ENCODE data around the gene TTC9. TPM values are rescaled to one million over a fixed set of nuclear protein-coding genes. Genes with fewer than 3 reads are reported as not detected.

The TTC9 gene
- total RNA-seq, 2 donors from 2014 or later = 1.6 to 2.6 TPM

DNA sequence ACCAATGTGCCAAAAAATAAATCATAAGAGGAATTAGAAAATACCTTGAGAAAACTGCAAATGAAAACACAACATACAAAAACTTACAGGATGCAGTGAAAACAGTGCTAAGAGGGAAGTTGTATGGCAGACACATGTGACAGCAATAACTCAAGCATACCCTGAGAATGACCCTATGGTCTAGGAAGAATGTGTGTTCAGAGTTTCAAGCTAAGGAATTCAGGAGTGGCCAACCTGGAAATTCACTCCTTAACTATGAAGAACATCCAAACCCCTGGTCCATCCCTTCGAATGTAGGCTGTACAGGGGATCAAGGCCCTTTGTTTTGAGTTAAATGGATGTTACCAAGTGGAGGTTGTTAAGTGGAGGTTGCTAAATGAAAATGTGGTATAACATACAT, 16.7 kb upstream of the TTC9 start:
- TF ChIP-seq POLR2A (IDR thresholded peaks at IDR 0.05) (no peak), CTCF (IDR thresholded peaks at IDR 0.05) (no peak)
- 33 to 46% methylated on average over 1 of the region's 1 CpG for WGBS, 2 donors
- H3K27me3 ChIP-seq = no peaks in the 10 kb centered on the region
- no peaks in the 10 kb centered on the region for H3K4me1 ChIP-seq
- H3K36me3 ChIP-seq (replicated peaks in 1 of 2; ENCODE audit: insufficient read depth in 1 of 2, low read depth in 2 of 2) = no peaks in the 10 kb centered on the region
- intact Hi-C loops (cut with DNase I) = loop anchor here (10.0 kb wide), 1 partner anchor 90 kb away; no protein-coding TSS in a partner anchor
- DNase-seq (no peak), ATAC-seq (no peak)
- H3K4me3 ChIP-seq = no peak overlapping the region
- H3K9me3 ChIP-seq = peaks cover 0 to 5% (median 0%) of the 10 kb centered on the region in 3 donors
- H3K27ac ChIP-seq = no peak overlapping the region

DNA sequence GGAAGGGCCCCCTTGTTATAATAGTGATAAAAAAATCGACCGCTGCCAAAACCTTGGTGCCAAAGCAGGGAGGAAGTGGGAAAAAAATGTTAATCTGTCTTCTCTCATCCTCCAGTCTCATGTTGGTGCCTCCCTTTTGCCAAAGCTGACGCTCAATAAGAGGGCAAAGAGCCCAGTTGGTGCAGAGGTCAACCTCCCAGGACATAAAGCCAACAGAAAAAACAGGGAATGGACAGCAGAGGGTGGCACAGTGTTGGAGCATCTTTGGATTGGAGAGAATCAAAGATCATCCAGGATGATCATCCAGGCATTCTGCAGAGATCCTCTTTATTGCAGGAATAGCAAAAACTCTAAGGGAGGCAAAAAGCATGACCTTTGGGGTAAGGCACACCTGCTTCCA, 9.8 kb upstream of the TTC9 start:
- intact Hi-C loops (cut with DNase I) = no loop called here
- H3K27me3 ChIP-seq = no peaks in the 10 kb centered on the region
- ATAC-seq = no peak

DNA sequence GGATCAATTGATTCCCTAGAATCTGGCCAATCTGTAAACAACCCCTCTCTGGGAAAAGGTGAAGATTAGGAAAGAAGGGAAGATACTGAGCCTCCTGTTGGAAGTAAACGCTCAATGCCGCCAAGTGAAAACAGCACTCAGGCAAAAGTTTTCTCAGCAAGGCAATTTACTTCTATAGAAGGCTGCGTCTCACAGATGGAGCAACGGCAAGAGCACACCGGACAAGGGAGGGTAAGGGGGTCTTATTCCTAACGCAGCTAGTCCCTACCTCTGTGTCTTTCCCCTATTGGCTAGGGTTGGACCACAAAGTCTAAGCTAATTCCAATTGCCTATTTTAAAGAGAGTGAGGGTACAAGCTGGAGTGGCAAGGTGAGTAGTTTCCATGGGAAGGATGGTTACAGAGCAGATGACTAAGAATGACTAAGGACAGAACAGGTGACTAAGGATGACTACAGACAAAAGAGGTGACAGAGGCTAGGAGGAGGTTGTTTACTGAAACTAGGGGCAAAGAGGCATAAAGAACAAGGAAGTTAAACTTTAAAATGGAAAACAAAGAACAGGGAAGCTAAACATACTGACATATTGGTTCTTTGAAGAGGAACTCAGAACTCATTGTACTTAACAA, 5.6 kb upstream of the TTC9 start:
- H3K27me3 ChIP-seq = no peaks in the 10 kb centered on the region
- ATAC-seq = no peak
- DNase-seq = no peak
- intact Hi-C loops (cut with DNase I) = no loop called here
- no peak overlapping the region for H3K4me3 ChIP-seq
- TF ChIP-seq POLR2A (IDR thresholded peaks at IDR 0.05) (no peak), CTCF (IDR thresholded peaks at IDR 0.05) (no peak)
- H3K27ac ChIP-seq = no peak overlapping the region
- 90 to 91% methylated on average over 6 of the region's 6 CpGs for WGBS, 2 donors
- H3K4me1 ChIP-seq = peaks cover 4% of the 10 kb centered on the region
- no peaks in the 10 kb centered on the region for H3K9me3 ChIP-seq
- H3K36me3 ChIP-seq (replicated peaks in 1 of 2; ENCODE audit: insufficient read depth in 1 of 2, low read depth in 2 of 2) = no peaks in the 10 kb centered on the region

More for the DNA sequence above, 9.8 kb upstream of the TTC9 start:
- no peak overlapping the region for H3K4me3 ChIP-seq
- H3K27ac ChIP-seq = no peak overlapping the region
- H3K9me3 ChIP-seq = peaks cover 0 to 5% (median 0%) of the 10 kb centered on the region in 3 donors
- no peaks in the 10 kb centered on the region for H3K4me1 ChIP-seq
- TF ChIP-seq POLR2A (IDR thresholded peaks at IDR 0.05) (no peak), CTCF (IDR thresholded peaks at IDR 0.05) (no peak)
- whole genome bisulfite sequencing, 2 donors = 66 to 75% methylated on average over 3 of the region's 3 CpGs
- H3K36me3 ChIP-seq (replicated peaks in 1 of 2; ENCODE audit: insufficient read depth in 1 of 2, low read depth in 2 of 2) = no peaks in the 10 kb centered on the region
- no peak for DNase-seq

DNA sequence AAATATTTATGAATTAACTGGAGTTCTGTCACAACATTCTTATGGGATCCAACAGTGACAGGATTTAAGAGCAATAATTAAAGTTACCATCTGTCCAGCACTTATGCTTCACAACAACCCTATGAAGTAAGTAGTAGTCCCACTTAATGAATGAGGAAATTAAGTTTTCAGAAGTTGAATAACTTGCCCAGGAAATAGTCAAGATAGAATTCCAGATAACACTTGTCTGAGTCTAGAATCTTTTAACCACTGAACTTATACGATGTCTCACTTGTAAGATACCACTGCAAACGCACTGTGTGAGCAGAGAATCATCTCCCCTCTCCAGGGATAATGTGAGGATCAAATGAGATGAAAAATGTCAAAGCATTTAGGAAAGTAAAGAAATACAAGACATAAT, 3.3 kb upstream of the TTC9 start:
- no peaks in the 10 kb centered on the region for H3K27me3 ChIP-seq
- TF ChIP-seq POLR2A (IDR thresholded peaks at IDR 0.05) (no peak), CTCF (IDR thresholded peaks at IDR 0.05) (no peak)
- 48 to 71% methylated on average over 2 of the region's 2 CpGs for WGBS, 2 donors
- H3K4me1 ChIP-seq = peaks cover 17% of the 10 kb centered on the region
- ATAC-seq (no peak), DNase-seq (no peak)
- H3K36me3 ChIP-seq (replicated peaks in 1 of 2; ENCODE audit: insufficient read depth in 1 of 2, low read depth in 2 of 2) = no peaks in the 10 kb centered on the region
- intact Hi-C loops (cut with DNase I) = no loop called here
- no peaks in the 10 kb centered on the region for H3K9me3 ChIP-seq
- H3K4me3 ChIP-seq = no peak overlapping the region
- no peak overlapping the region for H3K27ac ChIP-seq

- Histone ChIP-seq H3K4me1 (peaks cover 24% of the 10 kb centered on the region), H3K9me3 (no peaks in the 10 kb centered on the region), H3K36me3 (replicated peaks in 1 of 2; ENCODE audit: insufficient read depth in 1 of 2, low read depth in 2 of 2) (no peaks in the 10 kb centered on the region), H3K4me3 (peak overlapping the region; percentile 16 to 61), H3K27ac (peak overlapping the region in 1 of 4 donors; percentile 11), H3K27me3 (no peaks in the 10 kb centered on the region)
- ATAC-seq (peak; percentile 62), DNase-seq (peak; percentile 26 to 57 (median 36))
- TF ChIP-seq CTCF (IDR thresholded peaks at IDR 0.05) = no peak
- peak in 2 of 3 donors; percentile 19 to 23 for TF ChIP-seq POLR2A (IDR thresholded peaks at IDR 0.05)
- intact Hi-C loops (cut with DNase I) = no loop called here
- WGBS, 2 donors = 0% methylated on average over 20 to 28 of the region's 28 CpGs
These were observed 673 bp upstream of the TTC9 start for GRCh38 chr14:70640938-70641547.

Data from body of pancreas (tissue), 4 donors.